ENCODE data around the gene CD226. TPM values are rescaled to one million over a fixed set of nuclear protein-coding genes. Genes with fewer than 3 reads are reported as not detected.
A peak's percentile ranks its signal among the peaks of the same experiment; 100 is the strongest.

CD226 gene
- total and polyA plus RNA-seq, 10 of the 15 experiments (the other 5 are each of a cell fraction or from before 2014, with no cell fraction given) = 12.9 to 68.8 (median 47.3) TPM

GRCh38 chr18:69813559-69813958 is 134.1 kb downstream of the CD226 start (continued):
- no peak for TF ChIP-seq REST (IDR thresholded peaks at IDR 0.05; ENCODE audit: low read depth, low read length)

GRCh38 chr18:69808399-69808798 is 139.3 kb downstream of the CD226 start:
- no peak overlapping the region for H3K4me2 ChIP-seq (ENCODE audit: control insufficient read depth, insufficient read depth)
- H3K4me3 ChIP-seq = no peak overlapping the region
- H3K27me3 ChIP-seq (replicated peaks in 1 of 2; ENCODE audit: control insufficient read depth in 2 of 2, insufficient read depth in 2 of 2, low read length in 1 of 2) = no peaks in the 10 kb centered on the region
- no peak for ATAC-seq
- POLR2A ChIA-PET = no interaction called here
- no peaks in the 10 kb centered on the region for H4K20me1 ChIP-seq (ENCODE audit: control insufficient read depth, insufficient read depth)
- H3K4me1 ChIP-seq (ENCODE audit: control insufficient read depth, insufficient read depth, low read length) = no peaks in the 10 kb centered on the region
- CTCF ChIA-PET = no interaction called here
- 0 out of 2 replicates have a peak overlapping the region, but pooled peaks have one; percentile 7 for H2AFZ ChIP-seq (ENCODE audit: control insufficient read depth, low read depth, low read length)
- no peak for FAIRE-seq
- no TSS peak for BruUV-seq (replicated peaks)
- H3K9me3 ChIP-seq (replicated peaks; ENCODE audit: control insufficient read depth, insufficient read depth, low read length) = no peaks in the 10 kb centered on the region
- H3K27ac ChIP-seq (ENCODE audit: control insufficient read depth, insufficient read depth) = no peak overlapping the region
- in situ Hi-C loops (cut with MboI) (no loop called here), intact Hi-C loops (cut with micrococcal nuclease; ENCODE audit: unreplicated experiment) (no loop called here)
- SMC1A ChIA-PET (ENCODE audit: uncharacterized antibody, unreplicated experiment) = no interaction called here
- RAD21 ChIA-PET (ENCODE audit: unreplicated experiment) = no interaction called here
- WGBS (ENCODE audit: insufficient coverage, insufficient replicate concordance, low lambda C conversion rate, missing lambda C conversion rate) = 43% methylated on average over 2 of the region's 2 CpGs
- DNase-seq (ENCODE audit: low read depth, low spot score) = no peak
- TF ChIP-seq BACH1 (IDR thresholded peaks at IDR 0.05; ENCODE audit: borderline replicate concordance) = no peak
- no peaks in the 10 kb centered on the region for H3K79me2 ChIP-seq (ENCODE audit: control insufficient read depth, insufficient read depth, low read length)
- H3K36me3 ChIP-seq (ENCODE audit: control insufficient read depth in 2 of 2, insufficient read depth in 2 of 2, low read length in 1 of 2) = no peaks in the 10 kb centered on the region
- no peak overlapping the region for H3K9ac ChIP-seq (ENCODE audit: control insufficient read depth, insufficient read depth, low read length)
